Neural cell (in vitro differentiated cells): ENCODE data around the gene TLE1.
"Not testable (repeated sequence)": the region's sequence is repeated elsewhere in the genome, so short reads cannot be mapped to it uniquely, and the experiment has no call there.

Experiments used
- CTCF ChIP-seq: fragments of 450-650 bp; IDR thresholded peaks from 2 replicates; pipeline ENCODE4 v1.5.1; 2014; ENCODE audit warnings: antibody characterized with exemption, mild to moderate bottlenecking, moderate library complexity; ENCODE audit not compliant: poor library complexity, severe bottlenecking
- EZH2 ChIP-seq: fragments of 200-600, 300-800 bp; shearing (Covaris generic), sonication (generic); IDR thresholded peaks from 2 replicates; pipeline ENCODE4 v1.6.1; 2014; ENCODE audit warnings: antibody characterized with exemption, low read length, borderline replicate concordance, mild to moderate bottlenecking; ENCODE audit not compliant: insufficient read depth, poor library complexity, severe bottlenecking
- POLR2AphosphoS5 ChIP-seq: IDR thresholded peaks from 2 replicates; pipeline ENCODE4 v1.6.1; 2012
- TAF1 ChIP-seq: IDR thresholded peaks from 2 replicates; pipeline ENCODE4 v1.6.1; 2012; ENCODE audit warnings: low read depth

DNA sequence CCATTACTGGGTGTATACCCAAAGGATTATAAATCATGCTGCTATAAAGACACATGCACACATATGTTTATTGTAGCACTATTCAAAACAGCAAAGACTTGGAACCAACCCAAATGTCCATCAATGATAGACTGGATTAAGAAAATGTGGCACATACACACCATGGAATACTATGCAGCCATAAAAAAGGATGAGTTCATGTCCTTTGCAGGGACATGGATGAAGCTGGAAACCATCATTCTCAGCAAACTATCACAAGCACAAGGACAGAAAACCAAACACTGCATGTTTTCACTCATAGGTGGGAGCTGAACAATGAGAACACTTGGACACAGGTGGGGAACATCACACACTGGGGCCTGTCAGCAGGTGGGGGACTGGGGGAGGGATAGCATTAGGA lies 83.1 kb downstream of the TLE1 start:
- TF ChIP-seq POLR2AphosphoS5, CTCF, EZH2, TAF1: not testable (repeated sequence)
